Stimulated activated CD4-positive, alpha-beta T cell treated with anti-CD3 and anti-CD28 coated beads, Interleukin-1b, Interleukin-23, amount 100 ng/mL, for 4 hours (primary cell): ENCODE results near the gene EMID1.
"Not testable (repeated sequence)": the region's sequence is repeated elsewhere in the genome, so short reads cannot be mapped to it uniquely, and the experiment has no call there.

ENCODE experiments used
- DNase-seq, 2 donors: peaks; one replicate each; pipeline ENCODE4 v3.0.0-alpha.2; 2020; ENCODE audit warnings: low read depth in 2 of 2

The EMID1 gene

GRCh38 chr22:29231971-29232959 lies 26.6 kb downstream of the EMID1 start:
- DNase-seq = no peak

GRCh38 chr22:29233277-29233877 lies 27.7 kb downstream of the EMID1 start:
- no peak for DNase-seq

GRCh38 chr22:29240481-29240880 lies 34.8 kb downstream of the EMID1 start:
- not testable (repeated sequence) for DNase-seq

DNA sequence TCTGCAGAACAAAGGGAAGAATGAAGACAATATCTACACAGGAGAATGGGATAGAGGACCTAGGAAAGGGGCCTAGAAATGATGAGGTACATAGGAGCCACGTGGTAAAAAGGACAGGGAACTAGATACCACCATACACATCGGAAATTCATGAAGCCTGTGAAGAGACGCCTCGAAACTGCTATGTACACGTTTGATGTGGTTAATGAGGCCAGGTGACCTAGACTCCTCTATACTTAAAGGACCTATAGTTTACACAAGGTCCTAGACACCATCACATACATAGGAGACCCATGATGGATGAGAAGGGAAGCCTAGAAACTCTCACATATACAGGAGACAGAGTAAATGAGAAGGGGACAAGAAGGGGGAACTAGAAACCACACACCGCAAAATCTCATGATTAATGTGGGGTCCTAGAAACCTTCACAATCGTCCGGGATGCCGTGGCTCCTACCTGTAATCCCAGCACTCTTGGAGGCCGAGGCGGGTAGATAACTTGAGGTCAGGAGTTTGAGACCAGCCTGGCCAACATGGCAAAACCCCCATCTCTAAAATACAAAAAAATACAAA lies 38.3 kb downstream of the EMID1 start:
- no peak for DNase-seq

GRCh38 chr22:29244785-29245625 lies 39.3 kb downstream of the EMID1 start:
- DNase-seq = no peak

GRCh38 chr22:29245626-29246385 lies 40.1 kb downstream of the EMID1 start:
- DNase-seq = peak; percentile 50 to 54

GRCh38 chr22:29247891-29248290 lies 42.2 kb downstream of the EMID1 start:
- DNase-seq = not testable (repeated sequence)

DNA sequence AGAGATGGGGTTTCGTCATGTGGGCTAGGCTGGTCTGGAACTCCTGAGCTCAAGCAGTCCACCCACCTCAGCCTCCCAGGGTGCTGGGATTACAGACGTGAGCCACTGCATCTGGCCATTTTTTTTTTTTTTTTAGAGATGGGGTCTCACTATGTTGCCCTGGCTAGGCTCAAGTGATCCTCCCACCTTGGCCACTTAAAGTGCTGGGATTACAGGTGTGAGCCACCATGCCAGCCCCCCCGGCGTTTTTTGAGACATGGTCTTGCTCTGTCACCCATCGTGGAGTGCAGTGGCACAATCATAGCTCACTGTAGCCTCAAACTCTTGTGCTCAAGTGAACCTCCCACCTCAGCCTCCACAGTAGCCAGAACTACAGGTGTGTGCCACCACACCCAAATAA lies 45.6 kb downstream of the EMID1 start:
- DNase-seq = no peak

- DNase-seq = no peak
Observed at GRCh38 chr22:29251981-29252911, 46.5 kb downstream of the EMID1 start.

DNA sequence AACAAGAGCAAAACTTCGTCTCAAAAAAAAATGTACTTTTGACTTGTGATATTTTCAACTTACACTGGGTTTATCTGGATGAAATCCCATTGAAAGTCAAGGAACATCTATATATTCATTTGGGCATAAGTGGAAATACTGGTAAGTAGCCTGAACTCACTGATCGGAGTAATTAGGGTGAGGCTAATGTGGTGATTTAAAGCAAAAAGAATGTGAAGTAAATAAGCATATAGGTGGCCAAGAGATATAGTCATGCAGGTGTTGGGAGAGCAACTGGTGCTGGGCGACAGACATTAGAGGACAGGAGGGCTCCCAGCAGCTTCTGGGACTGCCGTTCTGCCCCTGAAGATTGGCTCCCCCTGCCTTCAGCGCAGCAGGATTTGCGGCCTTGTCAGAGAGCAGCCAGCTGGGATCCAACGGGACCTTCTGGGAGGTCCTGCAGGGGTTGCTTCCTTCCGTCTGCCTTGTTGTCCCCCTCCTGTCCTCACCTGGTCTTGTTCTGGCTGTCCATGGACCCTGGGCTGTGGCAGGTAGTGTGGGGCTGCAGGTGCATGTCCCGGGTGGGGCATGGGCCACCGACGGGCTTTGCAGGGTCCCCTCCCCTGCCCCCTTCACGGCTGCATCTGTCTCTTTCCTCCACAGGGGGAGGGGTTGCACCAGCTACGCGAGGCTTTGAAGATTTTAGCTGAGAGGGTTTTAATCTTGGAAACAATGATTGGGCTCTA lies 48.0 kb downstream of the EMID1 start:
- no peak for DNase-seq

GRCh38 chr22:29254286-29254660 lies 48.6 kb downstream of the EMID1 start:
- DNase-seq = no peak

DNA sequence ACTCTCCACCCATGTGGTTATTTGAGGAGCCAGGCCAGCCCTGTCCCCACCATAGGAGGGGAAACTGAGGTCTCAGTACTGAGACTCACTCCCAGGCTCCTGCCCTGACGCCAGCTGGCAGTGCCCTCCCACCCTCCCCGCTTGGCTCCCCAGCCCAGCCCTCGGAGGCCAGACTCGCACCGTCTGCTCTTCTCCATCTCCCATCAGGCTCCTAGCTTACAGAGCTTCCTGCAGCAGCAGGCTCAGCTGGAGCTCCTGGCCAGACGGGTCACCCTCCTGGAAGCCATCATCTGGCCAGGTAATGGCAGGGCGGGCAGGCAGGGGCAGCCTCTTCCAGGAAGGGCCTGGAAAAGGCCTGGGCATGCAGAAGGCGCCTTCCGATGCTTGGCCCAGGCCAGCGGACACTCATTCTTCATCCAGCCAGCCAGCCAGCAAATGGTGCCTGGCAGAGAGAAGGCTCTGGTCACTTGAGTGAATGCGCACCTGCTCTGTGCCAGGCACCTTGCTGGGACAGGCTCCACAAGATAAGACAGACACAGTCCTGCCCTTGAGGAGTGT lies 49.4 kb downstream of the EMID1 start:
- no peak for DNase-seq

DNA sequence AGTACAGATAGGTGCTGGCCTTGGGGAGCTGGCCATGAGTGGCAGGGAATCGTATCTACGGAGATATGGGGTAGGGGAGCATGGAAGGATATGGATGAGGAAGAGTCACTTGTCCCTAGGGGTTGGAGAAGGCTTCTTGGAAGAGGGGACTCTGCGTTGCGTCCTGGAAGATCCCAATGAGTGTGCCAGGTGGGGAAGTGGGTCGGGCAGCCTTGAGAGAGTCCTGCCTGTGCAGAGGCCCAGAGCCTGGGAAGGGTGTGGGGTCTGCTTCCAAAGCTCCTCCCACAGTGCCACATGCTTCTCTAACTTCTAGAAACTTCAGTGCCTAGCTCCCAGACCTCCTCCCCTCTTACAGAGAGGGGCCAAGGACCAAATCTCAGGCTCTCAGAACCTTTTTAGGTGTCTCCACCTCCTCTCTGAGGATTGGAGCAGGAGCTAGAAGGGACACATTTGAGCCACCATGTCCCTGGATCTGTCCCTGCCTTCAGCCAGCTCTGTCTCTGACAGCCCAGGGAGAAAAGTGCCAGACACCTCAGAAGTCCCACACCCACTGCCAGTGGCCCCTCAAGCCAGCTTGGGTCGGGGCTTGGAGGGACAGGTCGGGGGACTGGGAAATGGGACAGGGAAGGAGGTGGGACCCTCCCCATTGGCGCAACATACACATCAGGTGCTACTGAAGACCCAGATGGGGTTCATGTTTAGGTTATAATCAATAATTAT lies 51.1 kb downstream of the EMID1 start:
- DNase-seq = no peak

GRCh38 chr22:29257751-29258181 lies 52.1 kb downstream of the EMID1 start:
- DNase-seq = no peak

DNA sequence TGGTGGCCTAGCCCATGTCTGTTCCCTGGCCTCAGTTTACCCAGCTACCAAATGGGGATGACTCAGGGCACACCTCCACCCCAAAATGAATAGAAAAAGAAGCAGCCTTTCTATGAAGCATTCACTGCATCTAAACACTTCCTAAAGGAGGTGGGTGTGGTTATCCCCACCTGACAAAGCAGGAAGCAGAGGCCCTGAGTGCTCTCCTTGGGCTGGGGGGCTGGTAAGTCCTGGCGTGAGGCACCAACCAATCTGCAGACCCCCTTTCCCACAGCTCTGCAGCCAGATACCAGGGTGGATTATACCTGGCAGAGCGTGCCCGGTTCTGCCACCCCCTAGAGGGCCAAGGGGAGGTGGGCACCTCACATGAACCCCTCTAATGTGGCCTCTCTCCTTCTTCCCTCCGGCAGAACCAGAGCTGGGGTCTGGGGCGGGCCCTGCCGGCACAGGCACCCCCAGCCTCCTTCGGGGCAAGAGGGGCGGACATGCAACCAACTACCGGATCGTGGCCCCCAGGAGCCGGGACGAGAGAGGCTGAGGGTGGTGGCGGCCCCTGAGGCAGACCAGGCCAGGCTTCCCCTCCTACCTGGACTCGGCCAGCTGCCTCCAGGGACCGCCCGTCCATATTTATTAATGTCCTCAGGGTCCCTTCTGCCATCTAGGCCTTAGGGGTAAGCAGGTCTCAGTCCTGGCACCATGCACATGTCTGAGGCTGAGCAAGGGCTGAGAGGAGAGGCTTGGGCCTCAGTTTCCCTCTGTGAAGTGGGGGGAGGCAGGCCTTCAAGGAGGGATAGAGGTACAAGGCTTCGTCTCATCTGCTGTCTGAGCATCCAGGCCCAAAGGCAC lies 52.9 kb downstream of the EMID1 start:
- DNase-seq = no peak

DNA sequence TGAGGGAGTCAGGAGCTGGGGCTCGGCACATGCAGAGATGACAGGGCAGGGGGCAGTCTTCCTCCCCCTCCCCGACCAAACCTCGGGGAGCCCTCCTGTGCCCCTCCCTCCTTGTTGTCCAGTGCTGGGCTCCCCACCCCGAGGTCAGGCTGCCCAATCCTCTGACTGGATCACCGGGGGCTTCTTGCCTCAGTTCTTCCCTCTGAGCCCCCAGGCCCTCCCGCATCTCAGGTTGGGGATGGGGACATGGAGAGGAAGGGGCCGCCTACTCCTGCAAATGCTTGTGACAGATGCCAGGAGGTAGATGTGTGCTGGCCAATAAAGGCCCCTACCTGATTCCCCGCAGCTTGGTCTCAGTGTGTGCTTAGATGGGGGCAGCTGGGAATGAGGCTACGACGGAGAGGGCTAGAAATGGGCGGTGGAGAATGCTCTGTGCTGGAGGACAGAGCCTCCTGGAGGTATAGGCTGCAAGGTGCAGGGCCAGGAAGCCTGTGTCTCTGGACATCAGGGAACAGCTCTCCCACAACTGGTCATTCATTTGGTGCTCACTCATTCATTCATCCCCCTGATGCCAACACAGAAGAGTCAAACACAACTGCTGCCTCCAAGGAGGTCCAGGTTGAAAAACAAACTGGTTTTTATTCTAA lies 53.7 kb downstream of the EMID1 start:
- DNase-seq = no peak

- DNase-seq = no peak
Observed at GRCh38 chr22:29260031-29260560, 54.4 kb downstream of the EMID1 start.
